Esophagus squamous epithelium (tissue), 4 donors: Measurements from ENCODE around the gene P4HTM.

Experiments
- CTCF ChIP-seq, 6 experiments: fragments of 450-650 bp in 4 of 6; fragments of 200-600 bp in 2 of 6; sonication (generic) in 2 of 6; IDR thresholded peaks; one replicate each; pipeline ENCODE4 v1.5.1; 2016 to 2019; ENCODE audit warnings: antibody characterized with exemption in 6 of 6, mild to moderate bottlenecking in 4 of 6, moderate library complexity in 4 of 6
- POLR2A ChIP-seq, 4 donors: fragments of 450-650 bp; IDR thresholded peaks; one replicate each; pipeline ENCODE4 v1.6.1; 2017; ENCODE audit warnings: antibody characterized with exemption in 4 of 4, mild to moderate bottlenecking in 4 of 4, moderate library complexity in 3 of 4

DNA sequence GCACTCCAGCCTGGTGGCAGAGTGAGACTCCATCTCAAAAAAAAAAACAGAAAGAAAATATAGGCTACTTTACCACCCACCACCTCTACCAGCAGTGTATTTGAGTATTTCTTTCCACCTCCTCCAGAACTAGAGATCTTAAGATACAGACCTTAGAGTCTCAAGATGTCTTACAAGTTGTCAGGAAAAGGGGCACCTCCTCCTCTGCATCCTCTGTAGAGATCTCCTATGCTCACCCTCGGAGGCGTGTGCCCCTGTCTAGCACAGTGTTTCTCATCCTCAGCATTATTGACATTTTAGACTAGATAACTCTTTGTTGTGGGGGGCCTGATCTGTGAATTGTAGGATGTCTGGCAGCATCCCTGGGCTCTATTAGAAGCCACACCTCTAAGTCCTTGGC lies 27.7 kb upstream of the P4HTM start:
- no peak for TF ChIP-seq CTCF (IDR thresholded peaks at IDR 0.05)
- no peak for TF ChIP-seq POLR2A (IDR thresholded peaks at IDR 0.05)
